ENCODE measurements around the gene SBF1. TPM values are rescaled to one million over a fixed set of nuclear protein-coding genes. Genes with fewer than 3 reads are reported as not detected.

The SBF1 gene
- total RNA-seq, 4 donors from 2014 or later: 48.5 to 77.7 (median 68.3) TPM

GRCh38 chr22:50423956-50424355 lies 50.9 kb downstream of the SBF1 start:
- WGBS, 2 donors: 94 to 97% methylated on average over 13 to 14 of the region's 14 CpGs
- peaks cover 3 to 97% (median 25%) of the 10 kb centered on the region in 3 donors for H3K36me3 ChIP-seq

GRCh38 chr22:50422961-50423815 lies 51.6 kb downstream of the SBF1 start:
- Histone ChIP-seq H3K4me3 (no peak overlapping the region), H3K27ac (no peak overlapping the region), H3K4me1 (no peaks in the 10 kb centered on the region), H3K27me3 (no peaks in the 10 kb centered on the region), H3K9me3 (no peaks in the 10 kb centered on the region), H3K36me3 (peaks cover 3 to 97% (median 25%) of the 10 kb centered on the region in 3 donors)
- DNase-seq (ENCODE audit: low spot score in 2 of 2): no peak
- WGBS, 2 donors: 91 to 97% methylated on average over 10 to 21 of the region's 21 CpGs
- no peak for TF ChIP-seq EP300 (IDR thresholded peaks at IDR 0.05)
- no peak for TF ChIP-seq POLR2A (IDR thresholded peaks at IDR 0.05)

More at GRCh38 chr22:50423956-50424355, 50.9 kb downstream of the SBF1 start:
- Histone ChIP-seq H3K27ac (no peak overlapping the region), H3K4me1 (no peaks in the 10 kb centered on the region), H3K27me3 (no peaks in the 10 kb centered on the region), H3K9me3 (no peaks in the 10 kb centered on the region), H3K4me3 (no peak overlapping the region)
- TF ChIP-seq CTCF (IDR thresholded peaks at IDR 0.05) (no peak), POLR2A (IDR thresholded peaks at IDR 0.05) (no peak), EP300 (IDR thresholded peaks at IDR 0.05) (no peak)
- no peak for DNase-seq (ENCODE audit: low spot score in 2 of 2)

GRCh38 chr22:50422046-50422445 lies 52.8 kb downstream of the SBF1 start:
- WGBS, 2 donors: 95 to 96% methylated on average over 14 of the region's 14 CpGs
- peaks cover 3 to 97% (median 31%) of the 10 kb centered on the region in 3 donors for H3K36me3 ChIP-seq
- H3K27ac ChIP-seq: no peak overlapping the region
- no peak overlapping the region for H3K4me3 ChIP-seq
- no peaks in the 10 kb centered on the region for H3K4me1 ChIP-seq
- TF ChIP-seq CTCF (IDR thresholded peaks at IDR 0.05) (no peak), POLR2A (IDR thresholded peaks at IDR 0.05) (no peak), EP300 (IDR thresholded peaks at IDR 0.05) (no peak)
- H3K27me3 ChIP-seq: no peaks in the 10 kb centered on the region
- no peak for DNase-seq (ENCODE audit: low spot score in 2 of 2)
- H3K9me3 ChIP-seq: no peaks in the 10 kb centered on the region

- no peaks in the 10 kb centered on the region for H3K27me3 ChIP-seq
- H3K4me1 ChIP-seq: no peaks in the 10 kb centered on the region
- WGBS, 2 donors: 86 to 87% methylated on average over 12 of the region's 12 CpGs
- no peak overlapping the region for H3K4me3 ChIP-seq
- TF ChIP-seq EP300 (IDR thresholded peaks at IDR 0.05) (no peak), CTCF (IDR thresholded peaks at IDR 0.05) (no peak), POLR2A (IDR thresholded peaks at IDR 0.05) (no peak)
- no peak for DNase-seq (ENCODE audit: low spot score in 2 of 2)
- H3K36me3 ChIP-seq: peaks cover 3 to 99% (median 45%) of the 10 kb centered on the region in 3 donors
- H3K9me3 ChIP-seq: no peaks in the 10 kb centered on the region
- H3K27ac ChIP-seq: no peak overlapping the region
Observed at GRCh38 chr22:50420581-50420980, 54.3 kb downstream of the SBF1 start.

GRCh38 chr22:50420015-50420414 lies 54.8 kb downstream of the SBF1 start:
- DNase-seq (ENCODE audit: low spot score in 2 of 2): no peak
- TF ChIP-seq EP300 (IDR thresholded peaks at IDR 0.05): no peak
- no peak for TF ChIP-seq CTCF (IDR thresholded peaks at IDR 0.05)
- TF ChIP-seq POLR2A (IDR thresholded peaks at IDR 0.05): no peak
- Histone ChIP-seq H3K9me3 (no peaks in the 10 kb centered on the region), H3K4me3 (no peak overlapping the region), H3K27me3 (no peaks in the 10 kb centered on the region), H3K4me1 (no peaks in the 10 kb centered on the region), H3K36me3 (peaks cover 3 to 99% (median 49%) of the 10 kb centered on the region in 3 donors), H3K27ac (no peak overlapping the region)
- WGBS, 2 donors: 86 to 88% methylated on average over 5 to 8 of the region's 10 CpGs
